GM12892 (cell line): Measurements from ENCODE around the gene CALML5.

ENCODE experiments used
- POLR2A ChIP-seq: IDR thresholded peaks from 2 replicates; pipeline ENCODE4 v1.6.1; 2011; ENCODE audit warnings: low read depth, low read length, control low read depth
- POLR2AphosphoS5 ChIP-seq: IDR thresholded peaks from 2 replicates; pipeline ENCODE4 v1.6.1; 2011; ENCODE audit warnings: low read depth, low read length, control low read depth
- TAF1 ChIP-seq: IDR thresholded peaks from 2 replicates; pipeline ENCODE4 v1.6.1; 2011; ENCODE audit warnings: low read depth, mild to moderate bottlenecking, control low read depth, low read length, borderline replicate concordance

GRCh38 chr10:5509236-5509635, 9.9 kb upstream of the CALML5 start:
- TF ChIP-seq POLR2A: no peak
- no peak for TF ChIP-seq POLR2AphosphoS5
- no peak for TF ChIP-seq TAF1
